Skeletal muscle satellite cell (primary cell): ENCODE data around the gene UBP1.

Experiments
- H3K27me3 ChIP-seq: 2 replicates; pipeline ENCODE4 v1.7.0; 2013; ENCODE audit warnings: low read length; ENCODE audit not compliant: control insufficient read depth, insufficient read depth
- H3K36me3 ChIP-seq: 2 replicates; pipeline ENCODE4 v1.7.0; 2013; ENCODE audit warnings: mild to moderate bottlenecking, control low read depth, low read length; ENCODE audit not compliant: insufficient read depth
- H3K4me1 ChIP-seq: 2 replicates; pipeline ENCODE4 v1.7.0; 2013; ENCODE audit warnings: low read length; ENCODE audit not compliant: control insufficient read depth, insufficient read depth
- H3K4me2 ChIP-seq: 2 replicates; pipeline ENCODE4 v1.7.0; 2013; ENCODE audit warnings: mild to moderate bottlenecking, low read length
- H3K4me3 ChIP-seq: 2 replicates; pipeline ENCODE4 v1.7.0; 2013; ENCODE audit warnings: low read length
- H3K9ac ChIP-seq: 2 replicates; pipeline ENCODE4 v1.7.0; 2013; ENCODE audit warnings: mild to moderate bottlenecking, low read depth, low read length, moderate library complexity
- H3K9me3 ChIP-seq: replicated peaks from 2 replicates; pipeline ENCODE4 v1.7.0; 2013; ENCODE audit warnings: mild to moderate bottlenecking, control low read depth, low read length

The UBP1 gene

DNA sequence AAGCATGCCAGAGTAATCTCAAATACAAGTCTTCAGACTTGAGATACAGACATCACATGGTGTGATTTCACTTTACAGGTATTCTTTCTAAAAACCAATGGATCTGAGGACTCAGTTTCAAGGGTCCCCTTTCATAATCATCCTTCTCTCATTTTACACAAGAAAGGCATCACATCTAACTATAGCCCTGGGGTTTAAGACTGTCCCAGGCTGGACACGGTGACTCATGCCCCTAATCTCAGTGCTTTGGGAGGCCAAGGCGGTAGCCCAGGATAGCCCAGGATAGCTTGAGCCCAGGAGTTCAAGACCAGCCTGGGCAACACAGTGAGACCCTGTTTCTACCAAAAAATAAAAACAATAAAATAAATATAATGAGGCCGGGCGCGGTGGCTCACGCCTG, 36.4 kb downstream of the UBP1 start:
- H3K4me2 ChIP-seq = no peak overlapping the region
- peaks cover 85% of the 10 kb centered on the region for H3K36me3 ChIP-seq
- no peak overlapping the region for H3K9ac ChIP-seq
- no peak overlapping the region for H3K4me3 ChIP-seq
- H3K27me3 ChIP-seq = no peaks in the 10 kb centered on the region
- no peaks in the 10 kb centered on the region for H3K9me3 ChIP-seq
- peaks cover 8% of the 10 kb centered on the region for H3K4me1 ChIP-seq

DNA sequence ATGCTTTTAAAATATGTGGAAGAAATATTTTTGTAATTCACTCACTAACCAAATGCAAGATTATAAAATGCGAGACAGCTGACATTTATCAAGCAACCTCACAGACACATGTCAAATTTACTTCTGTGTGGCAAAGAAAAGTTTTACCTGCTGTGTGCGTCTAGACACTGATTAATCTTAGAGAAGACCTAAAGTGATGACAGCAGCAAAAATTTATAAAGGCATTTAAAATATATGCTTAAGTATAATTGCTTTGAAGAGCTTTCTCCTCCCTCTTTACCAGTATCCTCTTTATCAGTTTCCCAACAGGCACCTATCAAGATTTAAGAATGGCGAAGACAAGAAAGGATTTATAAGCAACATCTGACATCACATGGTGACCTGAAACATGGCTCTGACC, 37.3 kb downstream of the UBP1 start:
- Histone ChIP-seq H3K4me3 (no peak overlapping the region), H3K4me1 (peaks cover 8% of the 10 kb centered on the region), H3K36me3 (peaks cover 85% of the 10 kb centered on the region), H3K4me2 (no peak overlapping the region), H3K27me3 (no peaks in the 10 kb centered on the region), H3K9me3 (no peaks in the 10 kb centered on the region), H3K9ac (no peak overlapping the region)

DNA sequence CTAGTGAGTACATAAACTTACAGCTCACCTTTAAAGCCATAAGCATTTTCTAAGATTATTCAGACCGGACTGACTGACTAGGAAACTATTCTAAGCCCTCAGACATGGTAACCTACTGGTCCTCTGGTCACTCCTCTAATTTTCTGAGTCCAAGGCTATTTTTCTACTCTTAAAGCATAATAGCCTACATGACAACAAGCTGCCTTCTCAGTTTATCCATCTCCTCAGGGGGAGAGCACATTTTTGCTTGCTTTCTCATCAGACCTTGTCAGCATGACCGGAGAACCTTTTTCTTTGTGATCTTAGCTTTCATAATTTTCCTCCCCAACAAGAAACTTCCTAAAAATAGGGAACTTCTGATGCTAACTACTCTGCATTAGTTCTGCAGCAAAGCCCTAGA, 38.4 kb downstream of the UBP1 start:
- H3K36me3 ChIP-seq = peaks cover 87% of the 10 kb centered on the region
- no peaks in the 10 kb centered on the region for H3K27me3 ChIP-seq
- H3K4me1 ChIP-seq = peaks cover 8% of the 10 kb centered on the region
- H3K9ac ChIP-seq = no peak overlapping the region
- no peak overlapping the region for H3K4me3 ChIP-seq
- H3K9me3 ChIP-seq = no peaks in the 10 kb centered on the region
- no peak overlapping the region for H3K4me2 ChIP-seq

DNA sequence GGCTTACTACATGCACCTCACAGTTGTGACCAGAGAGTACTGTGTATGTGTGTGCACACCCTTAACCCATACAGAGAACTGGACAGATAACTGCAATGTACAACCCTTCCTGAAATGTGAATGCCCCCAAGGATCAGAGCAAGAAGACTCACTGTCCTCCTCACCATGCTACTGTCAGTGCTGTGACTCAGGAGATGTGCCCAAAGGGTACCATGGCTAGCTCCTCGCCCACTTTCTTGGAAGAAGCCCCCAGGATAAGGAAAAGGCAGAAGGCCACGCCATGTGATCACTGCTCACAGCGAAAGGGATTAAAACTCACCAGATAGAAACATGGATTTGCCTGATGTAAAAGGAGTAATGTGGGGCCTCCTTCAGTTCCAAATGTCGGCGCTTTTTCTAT, 41.8 kb downstream of the UBP1 start:
- Histone ChIP-seq H3K4me3 (no peak overlapping the region), H3K36me3 (peaks cover 90% of the 10 kb centered on the region), H3K9ac (no peak overlapping the region), H3K27me3 (no peaks in the 10 kb centered on the region), H3K4me1 (peaks cover 19% of the 10 kb centered on the region), H3K4me2 (no peak overlapping the region), H3K9me3 (no peaks in the 10 kb centered on the region)

DNA sequence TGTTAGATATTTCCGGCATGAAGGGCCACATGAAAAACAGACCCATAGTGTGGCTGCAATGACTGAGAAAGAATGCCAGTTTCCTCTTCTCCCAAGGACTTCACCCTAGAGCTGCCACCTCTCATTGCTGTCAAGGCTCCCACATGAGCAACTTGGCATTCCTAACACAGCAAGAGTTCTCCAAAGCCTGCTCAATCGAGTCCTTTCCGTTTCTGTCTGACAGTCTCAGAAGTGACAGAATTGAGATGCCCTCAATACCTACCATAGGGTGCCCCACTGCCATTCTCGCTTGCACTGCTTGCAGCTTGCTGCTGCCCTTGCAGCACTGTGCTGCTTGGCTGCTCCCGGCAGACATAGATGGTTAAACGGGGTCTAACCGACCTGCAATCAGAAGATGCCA, 44.3 kb downstream of the UBP1 start:
- no peaks in the 10 kb centered on the region for H3K9me3 ChIP-seq
- peaks cover 34% of the 10 kb centered on the region for H3K4me1 ChIP-seq
- H3K36me3 ChIP-seq = peaks cover 81% of the 10 kb centered on the region
- H3K27me3 ChIP-seq = no peaks in the 10 kb centered on the region
- no peak overlapping the region for H3K9ac ChIP-seq
- H3K4me3 ChIP-seq = no peak overlapping the region
- no peak overlapping the region for H3K4me2 ChIP-seq

DNA sequence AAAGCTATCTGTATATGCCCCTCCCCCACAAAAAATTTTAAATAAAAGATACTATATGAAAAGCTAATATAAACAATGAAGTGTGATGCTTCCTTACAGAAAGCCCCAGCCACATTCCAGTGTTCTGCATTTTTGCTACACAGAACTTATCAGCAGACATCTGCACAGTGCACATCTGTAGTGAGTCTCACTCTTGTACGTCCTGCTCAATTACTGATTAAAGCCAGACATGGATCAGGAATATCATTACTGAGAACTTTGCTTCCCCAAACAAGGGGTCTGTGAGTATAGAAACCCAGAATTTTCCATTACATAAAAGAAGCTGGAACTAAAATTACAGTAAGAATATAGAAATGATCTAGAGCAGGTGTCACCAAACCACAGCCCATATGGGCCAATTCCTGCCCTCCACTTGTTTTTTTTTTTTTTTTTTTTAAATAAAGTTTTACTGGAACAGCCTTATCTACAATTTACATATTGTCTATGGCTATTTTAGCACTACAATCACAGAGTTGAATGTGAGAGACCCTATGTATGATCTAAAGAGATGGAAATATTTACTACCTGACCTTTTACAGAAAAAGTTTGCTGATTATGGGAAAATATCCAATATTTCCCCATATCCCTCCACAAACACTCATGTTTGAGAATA, 45.7 kb downstream of the UBP1 start:
- no peaks in the 10 kb centered on the region for H3K9me3 ChIP-seq
- no peak overlapping the region for H3K9ac ChIP-seq
- no peak overlapping the region for H3K4me2 ChIP-seq
- H3K4me1 ChIP-seq = peaks cover 34% of the 10 kb centered on the region
- peaks cover 81% of the 10 kb centered on the region for H3K36me3 ChIP-seq
- no peak overlapping the region for H3K4me3 ChIP-seq
- H3K27me3 ChIP-seq = no peaks in the 10 kb centered on the region

DNA sequence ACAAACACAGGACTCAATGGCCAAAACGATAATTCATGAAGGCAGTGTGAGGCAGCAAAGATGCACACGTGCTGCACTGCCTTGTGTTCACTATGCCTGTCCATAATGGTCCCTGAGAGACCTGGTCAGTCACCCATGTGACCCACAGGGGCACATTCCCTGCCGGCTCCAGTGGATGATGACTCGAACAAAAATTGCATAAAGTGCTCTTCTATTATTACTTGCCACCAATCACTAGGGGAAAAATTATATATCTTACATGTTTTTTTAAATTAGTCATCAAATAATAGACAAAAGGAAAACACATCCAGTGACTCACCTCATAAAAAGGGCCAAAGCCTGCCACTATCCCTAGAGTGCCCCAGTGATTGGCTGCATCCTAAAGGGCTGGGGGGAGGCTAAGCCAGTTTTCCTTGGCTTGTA, 47.5 kb downstream of the UBP1 start:
- Histone ChIP-seq H3K4me1 (peaks cover 46% of the 10 kb centered on the region), H3K9ac (no peak overlapping the region), H3K9me3 (no peaks in the 10 kb centered on the region), H3K4me2 (peak overlapping the region; percentile 68), H3K36me3 (peaks cover 77% of the 10 kb centered on the region), H3K4me3 (no peak overlapping the region), H3K27me3 (no peaks in the 10 kb centered on the region)

DNA sequence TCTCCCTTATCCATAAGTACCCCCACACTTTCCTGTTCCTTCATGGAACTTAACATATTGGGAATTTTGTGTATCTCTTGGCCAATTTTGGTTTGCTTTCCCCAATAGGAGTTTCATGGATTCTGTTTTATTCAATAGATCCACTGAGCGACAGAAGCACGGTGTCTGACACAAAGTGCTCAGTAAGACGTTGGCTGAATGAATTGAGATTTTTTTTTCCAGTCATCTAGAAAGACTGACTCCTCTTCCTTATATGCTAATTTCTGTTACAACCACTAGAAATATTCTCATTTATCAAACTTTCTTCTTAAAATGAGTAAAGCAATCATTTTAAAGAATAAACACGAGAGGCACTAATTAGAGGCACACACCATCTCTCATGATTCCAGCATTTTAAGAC, 48.1 kb downstream of the UBP1 start:
- Histone ChIP-seq H3K9me3 (no peaks in the 10 kb centered on the region), H3K36me3 (peaks cover 71% of the 10 kb centered on the region), H3K4me1 (peaks cover 46% of the 10 kb centered on the region), H3K9ac (no peak overlapping the region), H3K4me2 (peak overlapping the region; percentile 16), H3K4me3 (no peak overlapping the region), H3K27me3 (no peaks in the 10 kb centered on the region)

DNA sequence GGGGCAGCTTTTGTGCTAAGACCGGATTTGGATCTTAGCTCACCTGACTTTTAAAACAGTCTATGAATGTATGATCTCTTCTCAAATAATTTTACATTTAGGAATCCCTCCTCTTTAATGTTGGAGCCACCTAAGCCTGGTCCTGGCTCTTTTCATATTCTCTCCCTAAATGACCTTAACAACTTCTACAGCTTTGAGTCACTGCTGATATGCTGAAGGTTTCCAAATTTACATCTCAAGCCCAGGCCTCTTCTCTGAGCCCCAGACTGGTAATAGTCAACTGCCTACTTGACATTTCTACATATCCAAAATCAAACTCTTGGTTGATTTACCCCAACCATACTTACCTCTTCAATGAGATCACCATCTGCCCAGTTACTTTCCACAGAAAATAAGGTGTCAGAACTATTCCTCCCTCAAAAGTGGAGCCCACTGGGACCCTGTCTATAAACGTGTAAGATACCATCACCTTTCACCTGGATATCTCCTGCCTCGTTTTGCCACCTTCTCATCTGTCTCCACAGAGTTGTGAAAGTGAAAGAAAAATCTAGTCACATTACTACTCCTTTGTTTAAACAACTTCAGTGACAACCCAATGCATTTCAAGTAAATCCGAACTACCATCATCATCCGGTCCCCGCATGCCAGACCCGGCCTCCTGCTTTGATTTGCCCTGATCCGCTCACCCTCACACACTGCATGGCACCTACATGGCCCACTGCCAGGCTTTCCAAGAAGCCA, 48.8 kb downstream of the UBP1 start:
- no peak overlapping the region for H3K4me2 ChIP-seq
- no peaks in the 10 kb centered on the region for H3K9me3 ChIP-seq
- no peaks in the 10 kb centered on the region for H3K27me3 ChIP-seq
- no peak overlapping the region for H3K4me3 ChIP-seq
- peaks cover 46% of the 10 kb centered on the region for H3K4me1 ChIP-seq
- no peak overlapping the region for H3K9ac ChIP-seq
- peaks cover 70% of the 10 kb centered on the region for H3K36me3 ChIP-seq

DNA sequence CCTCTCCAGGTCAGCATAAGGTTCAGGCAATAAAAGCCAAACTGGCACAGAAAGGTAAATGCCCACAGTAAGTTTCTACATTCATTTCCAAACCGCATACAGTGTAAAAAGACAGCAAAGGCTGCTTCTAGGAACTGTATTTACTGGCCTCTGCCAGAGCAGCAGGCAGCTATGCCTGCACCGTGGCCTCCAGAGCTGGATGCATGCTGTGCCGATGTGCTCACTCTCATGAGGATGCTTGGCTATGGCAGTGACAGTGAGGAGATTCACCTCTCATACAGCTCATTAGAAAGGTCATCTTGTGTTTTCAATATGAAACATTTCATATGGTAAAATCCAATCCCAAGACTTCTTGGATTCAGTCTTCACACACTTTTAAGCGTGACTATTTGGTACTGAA, 50.3 kb downstream of the UBP1 start:
- Histone ChIP-seq H3K9ac (no peak overlapping the region), H3K4me1 (peaks cover 46% of the 10 kb centered on the region), H3K4me3 (no peak overlapping the region), H3K9me3 (no peaks in the 10 kb centered on the region), H3K4me2 (no peak overlapping the region), H3K36me3 (peaks cover 70% of the 10 kb centered on the region), H3K27me3 (no peaks in the 10 kb centered on the region)

DNA sequence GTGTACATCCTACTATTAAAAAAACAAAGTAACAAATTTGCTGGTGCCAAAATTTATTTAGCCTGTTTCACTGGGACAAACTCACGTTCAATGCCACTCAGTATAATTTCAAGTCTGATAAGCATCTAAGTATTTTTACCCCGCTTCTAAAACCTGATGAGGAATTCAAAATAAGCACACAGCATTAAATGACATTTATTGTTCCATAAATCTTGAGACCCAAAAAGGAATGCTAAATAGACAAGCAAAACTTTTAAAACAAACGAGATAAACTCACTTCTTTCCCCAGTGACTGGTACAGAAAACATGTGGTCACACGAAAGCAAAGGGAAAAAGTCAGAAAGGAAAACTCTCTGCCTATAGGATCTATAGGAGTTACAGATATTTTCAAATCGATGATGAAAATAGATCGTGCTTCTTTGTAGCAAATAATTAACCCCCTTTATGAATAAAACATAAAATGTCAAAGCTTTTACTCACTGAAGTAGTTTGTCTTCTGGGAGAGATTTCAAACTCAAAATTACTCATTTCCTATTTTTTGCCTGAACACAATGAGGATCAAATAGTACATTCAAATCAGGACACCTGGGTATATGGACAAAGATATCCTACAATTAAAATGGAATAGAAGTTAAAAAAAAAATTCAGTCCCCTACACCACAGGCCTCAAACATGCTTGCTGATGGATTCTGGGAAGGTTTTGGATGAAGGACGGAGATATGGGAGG, 51.7 kb downstream of the UBP1 start:
- H3K4me2 ChIP-seq = no peak overlapping the region
- H3K4me1 ChIP-seq = peaks cover 36% of the 10 kb centered on the region
- peaks cover 78% of the 10 kb centered on the region for H3K36me3 ChIP-seq
- no peak overlapping the region for H3K9ac ChIP-seq
- no peaks in the 10 kb centered on the region for H3K27me3 ChIP-seq
- H3K9me3 ChIP-seq = no peaks in the 10 kb centered on the region
- H3K4me3 ChIP-seq = no peak overlapping the region
